ENCODE measurements around the gene ACMSD. TPM values are rescaled to one million over a fixed set of nuclear protein-coding genes. Genes with fewer than 3 reads are reported as not detected.
"Not testable (repeated sequence)": the region's sequence is repeated elsewhere in the genome, so short reads cannot be mapped to it uniquely, and the experiment has no call there.

ACMSD gene
- total and polyA plus RNA-seq, 2 of the 4 experiments (the other 2 are of a cell fraction), result not detected

GRCh38 chr2:134907441-134908116, 69.2 kb downstream of the ACMSD start:
- H3K23ac ChIP-seq (ENCODE audit: low read depth, low read length); H4K5ac ChIP-seq (ENCODE audit: low read depth, low read length); H3K56ac ChIP-seq (ENCODE audit: extremely low read depth, insufficient read depth, low read length); H3K9me3 ChIP-seq (ENCODE audit: control insufficient read depth, insufficient read depth, low read length); DNase-seq; POLR2A ChIA-PET (ENCODE audit: unreplicated experiment); H2AFZ ChIP-seq (replicated peaks; ENCODE audit: low read length, poor library complexity); H3K79me1 ChIP-seq (ENCODE audit: low read depth in 1 of 2, low read length in 2 of 2); H3K14ac ChIP-seq (replicated peaks; ENCODE audit: low read depth, low read length); H2BK5ac ChIP-seq (ENCODE audit: low read depth, low read length, poor library complexity, severe bottlenecking); H3K4me1 ChIP-seq (ENCODE audit: control insufficient read depth, insufficient read depth, low read length); H2BK15ac ChIP-seq (ENCODE audit: low read depth, low read length); H3K27me3 ChIP-seq (ENCODE audit: control insufficient read depth, insufficient read depth, low read length); H2AK9ac ChIP-seq (replicated peaks; ENCODE audit: low read depth, low read length, poor library complexity); H3K4ac ChIP-seq (ENCODE audit: low read depth, low read length); H2BK120ac ChIP-seq (ENCODE audit: low read depth, low read length); H3K9ac ChIP-seq (ENCODE audit: low read depth, low read length); H2BK20ac ChIP-seq (ENCODE audit: low read depth, low read length); dilution Hi-C loops (cut with HindIII; ENCODE audit: low sequenced_read_pairs, unreplicated experiment); H3K4me2 ChIP-seq (ENCODE audit: low read depth, low read length); H3K4me3 ChIP-seq (ENCODE audit: insufficient read depth, low read depth, low read length); H3K27ac ChIP-seq (ENCODE audit: insufficient read depth, low read length); CTCF ChIA-PET; intact Hi-C loops (cut with micrococcal nuclease); H3K18ac ChIP-seq (ENCODE audit: low read depth, low read length); BruUV-seq (replicated peaks); H3K36me3 ChIP-seq (ENCODE audit: control insufficient read depth, insufficient read depth, low read length); H2AK5ac ChIP-seq (ENCODE audit: low read depth, low read length); H4K20me1 ChIP-seq (ENCODE audit: insufficient read depth, low read length); H4K91ac ChIP-seq (ENCODE audit: insufficient read depth, low read depth, low read length); H3K9me1 ChIP-seq (ENCODE audit: insufficient read depth, low read length); ATAC-seq (ENCODE audit: low read depth); H4K8ac ChIP-seq (ENCODE audit: low read depth in 2 of 2, low read length in 2 of 2): not testable (repeated sequence)
- 0% methylated on average over 1 of the region's 1 CpG; no CpG with 5 or more reads in 1 of the 2 experiments for WGBS, 2 experiments (ENCODE audit: extremely low coverage in 2 of 2, insufficient read length in 1 of 2)
- in situ Hi-C loops (cut with MboI; ENCODE audit: low sequenced_read_pairs), result loop anchor here (25.0 kb wide), 1 partner anchor 1020 kb away; no protein-coding TSS in a partner anchor
